Stomach (tissue), 9 donors: ENCODE results near the gene SNX13. TPM values are rescaled to one million over a fixed set of nuclear protein-coding genes. Genes with fewer than 3 reads are reported as not detected.

ENCODE experiments used
- DNase-seq, 2 donors: peaks; one replicate each; pipeline versions ENCODE4 v3.0.0 to v3.0.0-alpha.2; 2013 to 2019
- H3K27ac ChIP-seq, 5 donors: fragments of 200-600 bp in 4 of 5; sonication (generic) in 4 of 5; one replicate each; pipeline ENCODE4 v1.5.1; 2013 to 2019; ENCODE audit warnings: mild to moderate bottlenecking in 1 of 5, moderate library complexity in 1 of 5
- H3K27me3 ChIP-seq, 3 donors: fragments of 200-600 bp; sonication (generic); one replicate each; pipeline ENCODE4 v1.5.1; 2017 to 2019; ENCODE audit warnings: mixed run types in 1 of 3
- H3K36me3 ChIP-seq, 4 donors: fragments of 200-600 bp; sonication (generic); 1 replicate in 3 of 4; 2 replicates in 1 of 4; pipeline ENCODE4 v1.5.1; 2016 to 2019
- H3K4me1 ChIP-seq, 4 donors: fragments of 200-600 bp; sonication (generic); one replicate each; pipeline ENCODE4 v1.5.1; 2016 to 2019
- H3K4me3 ChIP-seq, 4 donors: fragments of 200-600 bp; sonication (generic) in 3 of 4; one replicate each; pipeline ENCODE4 v1.5.1; 2016 to 2019; ENCODE audit warnings: mild to moderate bottlenecking in 1 of 4
- H3K9me3 ChIP-seq, 4 donors: fragments of 200-600 bp; sonication (generic); one replicate each; pipeline ENCODE4 v1.5.1; 2016 to 2019
- EP300 ChIP-seq: sonication (generic); formaldehyde crosslinking; IDR thresholded peaks from one replicate; pipeline ENCODE4 v1.6.1; 2017; ENCODE audit warnings: antibody characterized with exemption
- POLR2A ChIP-seq, 4 donors: fragments of 450-650 bp; IDR thresholded peaks; one replicate each; pipeline ENCODE4 v1.6.1; 2016; ENCODE audit warnings: antibody characterized with exemption in 4 of 4, control low read depth in 2 of 4, mild to moderate bottlenecking in 1 of 4, moderate library complexity in 1 of 4
- POLR2AphosphoS5 ChIP-seq, 3 donors: sonication (generic); formaldehyde crosslinking; IDR thresholded peaks; one replicate each; pipeline ENCODE4 v1.6.1; 2016; ENCODE audit warnings: antibody characterized with exemption in 3 of 3
- WGBS, 5 donors: extraction: QIAGEN DNeasy Blood & Tissue Kit in 3 of 5; methylation state at CpG; one replicate each; pipeline versions ENCODE4 v1.1.5 to v1.1.7; 2013 to 2018; 5-methylcytosine and 5-hydroxymethylcytosine counted together
- intact Hi-C: fragments of 100-400 bp; cut with DNase I; formaldehyde crosslinking; loops from one replicate; pipeline ENCODE4 v1.15.1; 2023; ENCODE audit warnings: low total_unique reads
- polyA plus RNA-seq, 3 donors: library from polyadenylated mRNA; stranded (reverse); fragments of 200-250 nt; gene quantifications; one replicate each; pipeline ENCODE4 v1.2.3, GENCODE V29; 2013
- total RNA-seq, 5 donors: library from RNA; depleted of rRNA; stranded (reverse); fragments of >200 nt; gene quantifications; one replicate each; pipeline versions ENCODE4 v1.1.0 to v1.2.3, GENCODE V29; 2014 to 2016
- TF ChIP-seq, protein P1 (sequence below), 7 experiments: fragments of 450-650 bp in 4 of 7; fragments of 200-600 bp in 3 of 7; sonication (generic) in 3 of 7; IDR thresholded peaks; one replicate each; pipeline ENCODE4 v1.5.1; 2016 to 2019; ENCODE audit warnings: antibody characterized with exemption in 7 of 7, control low read depth in 2 of 7, mild to moderate bottlenecking in 1 of 7
- donor health status: healthy with polysubstance abuse.
- donor health status: Bipolar disorder and iron deficiency.
- donor health status: healthy.

SNX13 gene
- total and polyA plus RNA-seq, 8 donors, result 6.0 to 115 (median 34.6) TPM

DNA sequence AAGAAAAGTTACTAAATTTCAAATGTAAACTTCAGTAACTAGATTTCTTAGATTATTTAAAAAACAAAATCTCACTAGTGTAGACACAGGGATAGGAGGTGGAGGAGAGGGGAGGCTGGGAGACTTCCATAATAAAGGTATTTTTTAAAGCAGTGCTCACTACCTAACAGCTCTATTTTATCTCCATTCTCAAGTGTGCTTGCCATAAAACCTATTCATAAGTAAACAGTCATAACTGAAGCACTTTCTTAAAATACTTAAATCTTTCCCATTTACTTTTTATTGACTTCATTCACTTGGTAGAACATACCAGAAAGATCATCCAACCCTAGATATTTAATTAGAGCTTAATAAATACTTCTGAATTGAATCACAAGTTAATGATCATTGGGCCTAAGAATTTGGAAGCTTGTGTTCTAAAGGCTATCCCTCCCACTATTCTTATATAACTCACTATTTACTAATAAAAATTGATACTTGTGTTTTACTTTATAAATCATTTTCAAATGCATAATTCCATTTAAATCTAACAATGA is 107.4 kb downstream of the SNX13 start:
- Histone ChIP-seq H3K27ac (no peak overlapping the region), H3K27me3 (no peaks in the 10 kb centered on the region), H3K4me3 (no peak overlapping the region), H3K4me1 (no peaks in the 10 kb centered on the region), H3K36me3 (peaks cover 0 to 43% (median 27%) of the 10 kb centered on the region in 4 donors), H3K9me3 (no peaks in the 10 kb centered on the region)
- TF ChIP-seq, protein P1, sequence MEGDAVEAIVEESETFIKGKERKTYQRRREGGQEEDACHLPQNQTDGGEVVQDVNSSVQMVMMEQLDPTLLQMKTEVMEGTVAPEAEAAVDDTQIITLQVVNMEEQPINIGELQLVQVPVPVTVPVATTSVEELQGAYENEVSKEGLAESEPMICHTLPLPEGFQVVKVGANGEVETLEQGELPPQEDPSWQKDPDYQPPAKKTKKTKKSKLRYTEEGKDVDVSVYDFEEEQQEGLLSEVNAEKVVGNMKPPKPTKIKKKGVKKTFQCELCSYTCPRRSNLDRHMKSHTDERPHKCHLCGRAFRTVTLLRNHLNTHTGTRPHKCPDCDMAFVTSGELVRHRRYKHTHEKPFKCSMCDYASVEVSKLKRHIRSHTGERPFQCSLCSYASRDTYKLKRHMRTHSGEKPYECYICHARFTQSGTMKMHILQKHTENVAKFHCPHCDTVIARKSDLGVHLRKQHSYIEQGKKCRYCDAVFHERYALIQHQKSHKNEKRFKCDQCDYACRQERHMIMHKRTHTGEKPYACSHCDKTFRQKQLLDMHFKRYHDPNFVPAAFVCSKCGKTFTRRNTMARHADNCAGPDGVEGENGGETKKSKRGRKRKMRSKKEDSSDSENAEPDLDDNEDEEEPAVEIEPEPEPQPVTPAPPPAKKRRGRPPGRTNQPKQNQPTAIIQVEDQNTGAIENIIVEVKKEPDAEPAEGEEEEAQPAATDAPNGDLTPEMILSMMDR (IDR thresholded peaks at IDR 0.05), result no peak
- no peak for TF ChIP-seq POLR2A (IDR thresholded peaks at IDR 0.05)
- intact Hi-C loops, result no loop called here
- no peak for DNase-seq

DNA sequence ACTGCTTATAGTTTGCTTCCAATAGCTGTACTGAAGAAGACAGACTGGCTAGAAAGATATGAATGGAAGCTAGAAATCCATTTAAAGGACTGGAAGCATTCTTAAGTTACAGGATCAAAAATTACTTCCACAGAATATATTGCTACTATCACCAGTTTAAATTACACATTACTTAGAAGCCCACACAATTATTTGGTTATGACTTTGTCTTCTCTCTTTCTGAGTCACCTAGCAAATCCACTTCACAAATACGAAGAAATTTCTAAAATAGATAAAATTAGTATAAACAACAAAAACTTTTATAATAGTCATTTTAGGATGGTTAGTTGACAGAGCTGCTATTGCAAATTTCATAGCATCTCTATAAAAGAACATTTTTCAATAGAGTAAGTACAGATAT is 108.1 kb downstream of the SNX13 start:
- Histone ChIP-seq H3K9me3 (no peaks in the 10 kb centered on the region), H3K4me1 (no peaks in the 10 kb centered on the region), H3K4me3 (no peak overlapping the region), H3K36me3 (peaks cover 0 to 37% (median 26%) of the 10 kb centered on the region in 4 donors), H3K27ac (no peak overlapping the region), H3K27me3 (no peaks in the 10 kb centered on the region)
- 63 to 91% (median 83%) methylated on average over 1 of the region's 1 CpG for WGBS, 5 donors
- TF ChIP-seq POLR2A (IDR thresholded peaks at IDR 0.05), result no peak
- TF ChIP-seq POLR2AphosphoS5 (IDR thresholded peaks at IDR 0.05), result no peak
- TF ChIP-seq, protein P1 (IDR thresholded peaks at IDR 0.05), result no peak
- TF ChIP-seq EP300, result no peak
- DNase-seq, result no peak
- intact Hi-C loops, result no loop called here

DNA sequence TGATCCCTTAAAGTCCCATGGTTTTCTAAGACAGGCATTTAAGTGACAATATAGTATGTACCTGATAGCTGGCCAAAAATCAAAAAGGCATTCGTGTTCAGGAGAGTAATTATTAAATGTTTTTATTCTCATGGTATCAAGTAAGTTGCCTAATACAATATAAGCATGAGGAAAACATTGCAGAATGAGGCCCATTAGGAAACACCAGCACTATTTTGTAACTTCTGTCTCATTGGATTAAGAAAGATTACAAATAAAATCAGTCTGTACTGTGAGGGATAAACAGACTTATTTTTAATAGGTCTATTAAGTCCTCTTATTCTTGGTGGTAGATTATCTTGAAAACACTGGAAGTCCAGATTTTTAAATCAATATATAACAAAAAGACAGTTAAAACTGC is 110.1 kb downstream of the SNX13 start:
- no peak for DNase-seq
- no peaks in the 10 kb centered on the region for H3K27me3 ChIP-seq
- no peak for TF ChIP-seq POLR2AphosphoS5 (IDR thresholded peaks at IDR 0.05)
- TF ChIP-seq, protein P1 (IDR thresholded peaks at IDR 0.05), result no peak
- no peak for TF ChIP-seq EP300
- TF ChIP-seq POLR2A (IDR thresholded peaks at IDR 0.05), result no peak
- H3K36me3 ChIP-seq, result peaks cover 0 to 29% (median 17%) of the 10 kb centered on the region in 4 donors
- intact Hi-C loops, result no loop called here
- no peaks in the 10 kb centered on the region for H3K9me3 ChIP-seq
- no peak overlapping the region for H3K27ac ChIP-seq
- no peak overlapping the region for H3K4me3 ChIP-seq
- WGBS, 5 donors, result 72 to 78% (median 75%) methylated on average over 1 of the region's 1 CpG
- no peaks in the 10 kb centered on the region for H3K4me1 ChIP-seq

DNA sequence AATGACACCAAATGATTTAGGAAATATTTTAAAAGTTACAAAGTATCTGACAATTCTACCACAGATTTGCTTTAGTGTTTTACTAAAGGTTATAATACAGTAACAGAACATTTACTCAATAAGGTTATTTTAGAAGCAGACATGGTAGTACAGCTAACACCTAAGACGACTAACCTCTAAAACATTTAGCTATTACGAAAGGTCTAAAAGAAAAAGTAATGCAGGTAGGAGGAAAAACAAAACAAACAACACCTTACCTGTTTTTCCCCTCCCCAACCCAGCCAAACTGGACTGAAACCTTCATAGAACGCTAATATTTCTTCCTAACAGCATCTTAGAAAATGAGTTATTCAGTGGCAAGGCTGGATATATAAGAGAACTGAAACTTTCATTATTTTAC is 111.3 kb downstream of the SNX13 start:
- no peak for DNase-seq
- TF ChIP-seq EP300, result no peak
- TF ChIP-seq, protein P1 (IDR thresholded peaks at IDR 0.05), result no peak
- no peak for TF ChIP-seq POLR2A (IDR thresholded peaks at IDR 0.05)
- TF ChIP-seq POLR2AphosphoS5 (IDR thresholded peaks at IDR 0.05), result no peak
- no peaks in the 10 kb centered on the region for H3K4me1 ChIP-seq
- H3K36me3 ChIP-seq, result peaks cover 0 to 28% (median 20%) of the 10 kb centered on the region in 4 donors
- no peaks in the 10 kb centered on the region for H3K27me3 ChIP-seq
- H3K9me3 ChIP-seq, result no peaks in the 10 kb centered on the region
- WGBS, 5 donors, result 94 to 100% (median 98%) methylated on average over 3 of the region's 3 CpGs
- intact Hi-C loops, result no loop called here
- no peak overlapping the region for H3K27ac ChIP-seq
- no peak overlapping the region for H3K4me3 ChIP-seq
